ENCODE results near the gene FBXO27. TPM values are rescaled to one million over a fixed set of nuclear protein-coding genes. Genes with fewer than 3 reads are reported as not detected.
A peak's percentile ranks its signal among the peaks of the same experiment; 100 is the strongest.

FBXO27 gene
- total and polyA plus RNA-seq, 2 of the 13 experiments (the other 11 are each of a cell fraction or from before 2014, with no cell fraction given) = 0.15 to 2.8 TPM

GRCh38 chr19:39030854-39031367 lies 1.4 kb downstream of the FBXO27 start (continued):
- TF ChIP-seq ZNF609 (CRISPR knock-in tag; IDR thresholded peaks at IDR 0.05; ENCODE audit: borderline replicate concordance) (no peak), CENPX (CRISPR knock-in tag; IDR thresholded peaks at IDR 0.05) (no peak), NPAS2 (CRISPR knock-in tag; IDR thresholded peaks at IDR 0.05; ENCODE audit: borderline replicate concordance) (no peak), NFKBIZ (CRISPR knock-in tag; IDR thresholded peaks at IDR 0.05) (0 out of 2 replicates have a peak, but pooled peaks have one; percentile 25), ZNF260 (CRISPR knock-in tag; IDR thresholded peaks at IDR 0.05; ENCODE audit: borderline replicate concordance, low read depth) (no peak), RBM22 (optimal IDR thresholded peaks at IDR 0.05; ENCODE audit: low read length) (no peak), PITX1 (CRISPR knock-in tag; IDR thresholded peaks at IDR 0.05) (peak; percentile 24; the same call in 1 of the 2 replicates), ZNF619 (CRISPR knock-in tag; IDR thresholded peaks at IDR 0.05) (0 out of 2 replicates have a peak, but pooled peaks have one; percentile 15), ZNF510 (CRISPR knock-in tag; IDR thresholded peaks at IDR 0.05; ENCODE audit: low read depth) (0 out of 2 replicates have a peak, but pooled peaks have one; percentile 67), DNMT3B (CRISPR knock-in tag; conservative IDR thresholded peaks at IDR 0.05) (0 out of 2 replicates have a peak, but pooled peaks have one; percentile 19), ZIK1 (CRISPR knock-in tag; IDR thresholded peaks at IDR 0.05; ENCODE audit: borderline replicate concordance, low read depth) (0 out of 2 replicates have a peak, but pooled peaks have one; percentile 29), MED8 (CRISPR knock-in tag; IDR thresholded peaks at IDR 0.05; ENCODE audit: insufficient replicate concordance) (no peak), ZSCAN9 (CRISPR knock-in tag; IDR thresholded peaks at IDR 0.05; ENCODE audit: borderline replicate concordance) (0 out of 2 replicates have a peak, but pooled peaks have one; percentile 42), TAF1 (CRISPR knock-in tag; IDR thresholded peaks at IDR 0.05) (peak; percentile 38; the same call in 1 of the 2 replicates), ZNF263 (CRISPR knock-in tag; IDR thresholded peaks at IDR 0.05) (no peak)
- TF ChIP-seq, protein P1, sequence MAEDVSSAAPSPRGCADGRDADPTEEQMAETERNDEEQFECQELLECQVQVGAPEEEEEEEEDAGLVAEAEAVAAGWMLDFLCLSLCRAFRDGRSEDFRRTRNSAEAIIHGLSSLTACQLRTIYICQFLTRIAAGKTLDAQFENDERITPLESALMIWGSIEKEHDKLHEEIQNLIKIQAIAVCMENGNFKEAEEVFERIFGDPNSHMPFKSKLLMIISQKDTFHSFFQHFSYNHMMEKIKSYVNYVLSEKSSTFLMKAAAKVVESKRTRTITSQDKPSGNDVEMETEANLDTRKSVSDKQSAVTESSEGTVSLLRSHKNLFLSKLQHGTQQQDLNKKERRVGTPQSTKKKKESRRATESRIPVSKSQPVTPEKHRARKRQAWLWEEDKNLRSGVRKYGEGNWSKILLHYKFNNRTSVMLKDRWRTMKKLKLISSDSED (CRISPR knock-in tag; IDR thresholded peaks at IDR 0.05) = no peak
- TF ChIP-seq, protein P2, sequence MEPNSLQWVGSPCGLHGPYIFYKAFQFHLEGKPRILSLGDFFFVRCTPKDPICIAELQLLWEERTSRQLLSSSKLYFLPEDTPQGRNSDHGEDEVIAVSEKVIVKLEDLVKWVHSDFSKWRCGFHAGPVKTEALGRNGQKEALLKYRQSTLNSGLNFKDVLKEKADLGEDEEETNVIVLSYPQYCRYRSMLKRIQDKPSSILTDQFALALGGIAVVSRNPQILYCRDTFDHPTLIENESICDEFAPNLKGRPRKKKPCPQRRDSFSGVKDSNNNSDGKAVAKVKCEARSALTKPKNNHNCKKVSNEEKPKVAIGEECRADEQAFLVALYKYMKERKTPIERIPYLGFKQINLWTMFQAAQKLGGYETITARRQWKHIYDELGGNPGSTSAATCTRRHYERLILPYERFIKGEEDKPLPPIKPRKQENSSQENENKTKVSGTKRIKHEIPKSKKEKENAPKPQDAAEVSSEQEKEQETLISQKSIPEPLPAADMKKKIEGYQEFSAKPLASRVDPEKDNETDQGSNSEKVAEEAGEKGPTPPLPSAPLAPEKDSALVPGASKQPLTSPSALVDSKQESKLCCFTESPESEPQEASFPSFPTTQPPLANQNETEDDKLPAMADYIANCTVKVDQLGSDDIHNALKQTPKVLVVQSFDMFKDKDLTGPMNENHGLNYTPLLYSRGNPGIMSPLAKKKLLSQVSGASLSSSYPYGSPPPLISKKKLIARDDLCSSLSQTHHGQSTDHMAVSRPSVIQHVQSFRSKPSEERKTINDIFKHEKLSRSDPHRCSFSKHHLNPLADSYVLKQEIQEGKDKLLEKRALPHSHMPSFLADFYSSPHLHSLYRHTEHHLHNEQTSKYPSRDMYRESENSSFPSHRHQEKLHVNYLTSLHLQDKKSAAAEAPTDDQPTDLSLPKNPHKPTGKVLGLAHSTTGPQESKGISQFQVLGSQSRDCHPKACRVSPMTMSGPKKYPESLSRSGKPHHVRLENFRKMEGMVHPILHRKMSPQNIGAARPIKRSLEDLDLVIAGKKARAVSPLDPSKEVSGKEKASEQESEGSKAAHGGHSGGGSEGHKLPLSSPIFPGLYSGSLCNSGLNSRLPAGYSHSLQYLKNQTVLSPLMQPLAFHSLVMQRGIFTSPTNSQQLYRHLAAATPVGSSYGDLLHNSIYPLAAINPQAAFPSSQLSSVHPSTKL (CRISPR knock-in tag; IDR thresholded peaks at IDR 0.05) = peak; percentile 27; the same call in 1 of the 2 replicates
- TF ChIP-seq, protein P3, sequence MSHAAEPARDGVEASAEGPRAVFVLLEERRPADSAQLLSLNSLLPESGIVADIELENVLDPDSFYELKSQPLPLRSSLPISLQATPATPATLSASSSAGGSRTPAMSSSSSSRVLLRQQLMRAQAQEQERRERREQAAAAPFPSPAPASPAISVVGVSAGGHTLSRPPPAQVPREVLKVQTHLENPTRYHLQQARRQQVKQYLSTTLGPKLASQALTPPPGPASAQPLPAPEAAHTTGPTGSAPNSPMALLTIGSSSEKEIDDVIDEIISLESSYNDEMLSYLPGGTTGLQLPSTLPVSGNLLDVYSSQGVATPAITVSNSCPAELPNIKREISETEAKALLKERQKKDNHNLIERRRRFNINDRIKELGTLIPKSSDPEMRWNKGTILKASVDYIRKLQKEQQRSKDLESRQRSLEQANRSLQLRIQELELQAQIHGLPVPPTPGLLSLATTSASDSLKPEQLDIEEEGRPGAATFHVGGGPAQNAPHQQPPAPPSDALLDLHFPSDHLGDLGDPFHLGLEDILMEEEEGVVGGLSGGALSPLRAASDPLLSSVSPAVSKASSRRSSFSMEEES (CRISPR knock-in tag; IDR thresholded peaks at IDR 0.05) = peak; percentile 49; the same call in 1 of the 2 replicates
